BJ (cell line): ENCODE measurements around the gene ADAM22. TPM values are rescaled to one million over a fixed set of nuclear protein-coding genes. Genes with fewer than 3 reads are reported as not detected.

ENCODE experiments used
- CTCF ChIA-PET: fragments of 350-600 bp; formaldehyde crosslinking; extraction: SDS; loops from one replicate; lab custom pipeline; 2021; ENCODE audit warnings: antibody characterized with exemption, inconsistent platforms; lab: Yijun Ruan, JAX
- POLR2A ChIA-PET: fragments of 300-600 bp; sonication (Branson Sonifier 250); formaldehyde crosslinking; extraction: SDS; loops from one replicate; lab custom pipeline; 2021; ENCODE audit warnings: antibody characterized with exemption; lab: Charles Lee
- DNase-seq: peaks from one replicate; pipeline ENCODE4 v3.0.0-alpha.2; 2011; ENCODE audit warnings: low read depth
- H3K27me3 ChIP-seq: 2 replicates; pipeline ENCODE4 v1.6.0; 2011; ENCODE audit warnings: low read length; ENCODE audit not compliant: control insufficient read depth, insufficient read depth
- H3K36me3 ChIP-seq: 2 replicates; pipeline ENCODE4 v1.5.1; 2011; ENCODE audit warnings: low read length; ENCODE audit not compliant: control insufficient read depth, insufficient read depth
- H3K4me3 ChIP-seq: 2 replicates; pipeline ENCODE4 v1.5.1; 2011; ENCODE audit warnings: low read depth, mild to moderate bottlenecking, control low read depth, low read length
- CTCF ChIP-seq: IDR thresholded peaks from 2 replicates; pipeline ENCODE4 v1.5.1; 2011; ENCODE audit warnings: low read depth, mild to moderate bottlenecking, control low read depth, inconsistent platforms, low read length, moderate library complexity; ENCODE audit not compliant: insufficient read depth
- polyA plus RNA-seq: library from polyadenylated mRNA; depleted of rRNA; stranded (reverse); fragments of >200 nt; gene quantifications from 2 replicates; pipeline ENCODE4 v1.2.3, GENCODE V29; 2011

Gene ADAM22
- polyA plus RNA-seq, 1 experiment = 0.04 TPM

GRCh38 chr7:88218429-88218745 lies 284.3 kb downstream of the ADAM22 start:
- H3K4me3 ChIP-seq = peak overlapping the region; percentile 98
- TF ChIP-seq CTCF = no peak
- no peak for DNase-seq
- CTCF ChIA-PET = no interaction called here
- POLR2A ChIA-PET = no interaction called here
- H3K36me3 ChIP-seq = peaks cover 9% of the 10 kb centered on the region
- no peaks in the 10 kb centered on the region for H3K27me3 ChIP-seq

- no peak for DNase-seq
- ChIA-PET POLR2A (no interaction called here), CTCF (no interaction called here)
- H3K27me3 ChIP-seq = no peaks in the 10 kb centered on the region
- no peak for TF ChIP-seq CTCF
- peaks cover 9% of the 10 kb centered on the region for H3K36me3 ChIP-seq
- H3K4me3 ChIP-seq = peak overlapping the region; percentile 98
These were observed 285.0 kb downstream of the ADAM22 start for GRCh38 chr7:88218836-88219605.

GRCh38 chr7:88219781-88220747 lies 286.0 kb downstream of the ADAM22 start, which contains the start of gene SRI:
Gene SRI, minus strand, starts transcription at chr7:88220038. Its CDS starts 12 bp downstream, at chr7:88220026.
- H3K27me3 ChIP-seq = no peaks in the 10 kb centered on the region
- ChIA-PET CTCF (interaction anchor here (0.5 to 1.2 kb wide), 4 partner anchors 16 to 1292 kb away, joined by 3 to 5 read pairs (median 4); no protein-coding TSS in a partner anchor), POLR2A (interaction anchor here (0.7 kb wide), 1 partner anchor 42 kb away, joined by 6 read pairs; no protein-coding TSS in a partner anchor)
- TF ChIP-seq CTCF = peak; percentile 42; the same call in 1 of the 2 replicates
- peaks cover 3% of the 10 kb centered on the region for H3K36me3 ChIP-seq
- H3K4me3 ChIP-seq = peak within 1 kb of the TSS; percentile 98
- peak; percentile 22 for DNase-seq

GRCh38 chr7:88223265-88223664 lies 289.2 kb downstream of the ADAM22 start:
- TF ChIP-seq CTCF = no peak
- POLR2A ChIA-PET = no interaction called here
- no peak overlapping the region for H3K4me3 ChIP-seq
- H3K27me3 ChIP-seq = no peaks in the 10 kb centered on the region
- DNase-seq = no peak
- CTCF ChIA-PET = no interaction called here
- no peaks in the 10 kb centered on the region for H3K36me3 ChIP-seq
